Right atrium auricular region (tissue), 2 donors: ENCODE results near the gene SLC1A4. TPM values are rescaled to one million over a fixed set of nuclear protein-coding genes. Genes with fewer than 3 reads are reported as not detected.
"Not testable (repeated sequence)": the region's sequence is repeated elsewhere in the genome, so short reads cannot be mapped to it uniquely, and the experiment has no call there.

Source experiments
- DNase-seq: peaks from one replicate; pipeline ENCODE4 v3.0.0-alpha.2; 2019; ENCODE audit warnings: low spot score
- H3K27ac ChIP-seq, 2 donors: fragments of 200-600 bp; sonication (generic); 1 replicate in 1 of 2; 2 replicates in 1 of 2; pipeline ENCODE4 v1.5.1; 2016 to 2019
- H3K27me3 ChIP-seq, 2 donors: fragments of 200-600 bp; sonication (generic); one replicate each; pipeline versions ENCODE4 v1.5.1 to v1.6.0; 2017 to 2019
- H3K36me3 ChIP-seq: fragments of 200-600 bp; sonication (generic); one replicate; pipeline ENCODE4 v1.5.1; 2016
- H3K4me1 ChIP-seq, 2 donors: fragments of 200-600 bp; sonication (generic); one replicate each; pipeline versions ENCODE4 v1.5.1 to v1.6.0; 2017 to 2019
- H3K4me3 ChIP-seq, 2 donors: fragments of 200-600 bp; sonication (generic); 1 replicate in 1 of 2; 2 replicates in 1 of 2; pipeline ENCODE4 v1.5.1; 2017 to 2019; ENCODE audit warnings: mild to moderate bottlenecking in 1 of 2, moderate library complexity in 1 of 2
- H3K9me3 ChIP-seq, 2 donors: fragments of 200-600 bp; sonication (generic); one replicate each; pipeline ENCODE4 v1.5.1; 2019
- total RNA-seq, 2 donors: library from RNA; depleted of rRNA; stranded (reverse); fragments of >200 nt; gene quantifications; one replicate each; pipeline ENCODE4 v1.1.0, GENCODE V29; 2016
- TF ChIP-seq, protein P1 (sequence below), 2 donors: fragments of 200-600 bp; sonication (generic); IDR thresholded peaks; one replicate each; pipeline ENCODE4 v1.5.1; 2019; ENCODE audit warnings: antibody characterized with exemption in 2 of 2

The SLC1A4 gene
- total RNA-seq, 2 donors from 2014 or later = 2.2 to 6.0 TPM

DNA sequence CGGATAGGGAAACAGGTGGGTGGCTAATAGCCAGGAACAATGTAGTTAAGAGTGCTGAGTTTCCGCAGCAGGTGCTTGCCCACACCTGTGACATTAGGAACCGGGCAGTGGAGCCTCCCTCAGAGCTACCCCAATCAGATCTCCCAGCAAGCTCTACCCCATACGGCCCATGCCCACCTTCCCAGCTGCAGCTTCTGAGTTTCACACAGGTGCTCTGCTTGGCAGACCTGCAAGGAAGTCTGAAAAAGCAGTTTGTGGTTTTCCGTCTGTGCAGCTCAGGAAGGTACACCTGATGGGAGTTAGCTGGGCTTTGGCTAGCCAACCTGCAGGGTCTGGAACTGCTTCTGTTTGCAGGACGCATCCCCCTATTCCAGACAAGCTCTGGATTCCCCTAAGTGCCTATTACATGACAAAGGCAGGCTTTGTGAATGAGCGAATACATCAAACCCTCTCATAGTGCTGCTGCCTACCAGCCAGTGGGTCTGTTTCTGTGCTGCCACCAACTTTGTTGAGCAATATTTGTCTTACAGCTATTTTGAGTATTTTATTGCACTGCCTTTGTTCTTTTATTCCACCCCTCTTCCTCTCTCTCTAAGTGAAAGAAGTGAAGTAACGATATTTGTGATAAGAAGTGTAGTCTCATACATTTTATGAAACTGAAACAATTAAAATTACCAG lies 42.3 kb downstream of the SLC1A4 start:
- H3K36me3 ChIP-seq = no peaks in the 10 kb centered on the region
- H3K27me3 ChIP-seq = no peaks in the 10 kb centered on the region
- TF ChIP-seq, protein P1, sequence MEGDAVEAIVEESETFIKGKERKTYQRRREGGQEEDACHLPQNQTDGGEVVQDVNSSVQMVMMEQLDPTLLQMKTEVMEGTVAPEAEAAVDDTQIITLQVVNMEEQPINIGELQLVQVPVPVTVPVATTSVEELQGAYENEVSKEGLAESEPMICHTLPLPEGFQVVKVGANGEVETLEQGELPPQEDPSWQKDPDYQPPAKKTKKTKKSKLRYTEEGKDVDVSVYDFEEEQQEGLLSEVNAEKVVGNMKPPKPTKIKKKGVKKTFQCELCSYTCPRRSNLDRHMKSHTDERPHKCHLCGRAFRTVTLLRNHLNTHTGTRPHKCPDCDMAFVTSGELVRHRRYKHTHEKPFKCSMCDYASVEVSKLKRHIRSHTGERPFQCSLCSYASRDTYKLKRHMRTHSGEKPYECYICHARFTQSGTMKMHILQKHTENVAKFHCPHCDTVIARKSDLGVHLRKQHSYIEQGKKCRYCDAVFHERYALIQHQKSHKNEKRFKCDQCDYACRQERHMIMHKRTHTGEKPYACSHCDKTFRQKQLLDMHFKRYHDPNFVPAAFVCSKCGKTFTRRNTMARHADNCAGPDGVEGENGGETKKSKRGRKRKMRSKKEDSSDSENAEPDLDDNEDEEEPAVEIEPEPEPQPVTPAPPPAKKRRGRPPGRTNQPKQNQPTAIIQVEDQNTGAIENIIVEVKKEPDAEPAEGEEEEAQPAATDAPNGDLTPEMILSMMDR (IDR thresholded peaks at IDR 0.05) = no peak
- H3K4me3 ChIP-seq = no peak overlapping the region
- no peak overlapping the region for H3K27ac ChIP-seq
- DNase-seq = no peak
- peaks cover 0 to 15% of the 10 kb centered on the region in 2 donors for H3K4me1 ChIP-seq
- no peaks in the 10 kb centered on the region for H3K9me3 ChIP-seq

DNA sequence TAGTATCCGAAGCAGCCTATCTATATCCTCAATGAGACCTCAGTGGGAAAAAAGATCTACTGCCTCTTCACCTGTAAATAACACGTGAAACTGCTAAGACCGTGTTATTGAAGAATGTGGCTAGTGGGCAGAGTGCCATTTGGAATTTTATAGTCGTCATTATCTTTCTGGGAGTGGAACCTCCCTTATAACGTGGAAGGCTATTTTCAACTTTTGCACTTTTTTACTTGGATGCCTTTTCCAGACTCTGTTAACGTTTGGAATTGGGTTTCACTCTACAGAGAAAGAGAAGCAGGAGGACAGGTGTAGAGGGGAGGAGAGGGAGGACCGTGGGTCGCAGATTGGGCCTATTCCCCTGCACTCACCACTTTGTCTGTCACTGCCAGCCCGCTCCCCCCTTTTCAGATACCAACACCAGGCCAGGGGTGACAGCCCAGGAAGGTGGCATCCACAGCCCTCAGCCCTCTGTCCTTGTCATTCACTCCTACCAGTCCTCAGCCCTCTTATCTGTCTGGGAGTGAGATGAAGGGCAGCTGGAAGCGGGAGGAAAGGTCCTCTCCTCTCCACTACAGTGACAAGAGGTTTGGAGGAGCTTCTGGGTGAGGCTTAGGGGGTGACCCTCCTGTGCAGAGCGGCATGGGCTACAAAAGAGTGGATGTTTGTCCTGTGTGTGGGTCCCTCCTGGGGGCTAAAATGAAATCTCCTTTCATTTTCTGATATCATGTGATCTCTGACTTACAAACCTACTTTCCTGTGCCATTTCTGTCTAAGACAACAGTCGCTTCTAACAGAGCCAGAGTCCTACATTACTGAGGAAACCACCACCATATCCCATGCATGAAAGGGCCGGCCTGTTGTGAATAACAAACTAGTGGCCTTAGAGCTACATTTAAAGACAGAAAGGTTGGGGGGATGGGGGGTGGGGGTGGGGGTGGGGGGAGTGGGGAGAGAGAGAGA lies 43.1 kb downstream of the SLC1A4 start:
- TF ChIP-seq, protein P1 (IDR thresholded peaks at IDR 0.05) = no peak

DNA sequence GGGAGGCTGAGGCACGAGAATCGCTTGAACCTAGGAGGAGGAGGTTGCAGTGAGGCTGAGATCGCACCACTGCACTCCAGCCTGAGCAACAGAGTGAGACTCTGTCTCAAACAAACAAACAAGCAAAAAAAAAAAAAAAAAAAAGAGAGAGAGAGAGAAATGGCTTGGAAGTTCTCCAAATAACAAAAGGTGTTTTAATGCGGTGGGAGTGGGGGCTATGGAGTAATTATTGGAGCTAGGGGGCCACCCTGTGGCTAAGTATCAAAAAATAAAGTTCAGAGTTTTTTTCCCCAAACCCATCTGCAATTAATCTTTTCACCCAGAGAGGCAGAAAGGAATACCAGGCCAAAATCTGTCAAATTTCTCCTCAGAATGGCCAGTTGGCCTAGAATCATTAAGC lies 44.0 kb downstream of the SLC1A4 start:
- Histone ChIP-seq H3K4me1 (peaks cover 0 to 12% of the 10 kb centered on the region in 2 donors), H3K27me3 (no peaks in the 10 kb centered on the region), H3K36me3 (no peaks in the 10 kb centered on the region), H3K27ac (no peak overlapping the region), H3K9me3 (no peaks in the 10 kb centered on the region), H3K4me3 (no peak overlapping the region)
- TF ChIP-seq, protein P1 (IDR thresholded peaks at IDR 0.05) = no peak
- DNase-seq = no peak

More for the DNA sequence above, 43.1 kb downstream of the SLC1A4 start:
- Histone ChIP-seq H3K9me3 (no peaks in the 10 kb centered on the region), H3K4me3 (no peak overlapping the region), H3K27me3 (no peaks in the 10 kb centered on the region), H3K27ac (no peak overlapping the region), H3K4me1 (peaks cover 0 to 15% of the 10 kb centered on the region in 2 donors), H3K36me3 (no peaks in the 10 kb centered on the region)
- DNase-seq = no peak

DNA sequence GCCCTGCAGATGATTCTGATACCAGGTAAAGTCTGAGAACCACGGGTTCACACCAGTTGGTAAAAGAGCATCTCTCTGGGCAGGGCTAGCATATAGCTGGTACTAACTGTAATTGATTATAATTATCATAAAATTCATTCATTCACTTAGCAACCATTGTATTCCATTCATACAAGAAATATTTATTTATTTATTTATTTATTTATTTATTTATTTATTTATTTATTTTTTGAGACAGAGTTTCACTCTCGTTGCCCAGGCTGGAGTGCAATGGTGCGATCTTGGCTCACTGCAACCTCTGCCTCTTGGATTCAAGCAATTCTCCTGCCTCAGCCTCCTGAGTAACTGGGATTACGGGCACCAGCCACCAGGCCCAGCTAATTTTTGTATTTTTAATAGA lies 44.5 kb downstream of the SLC1A4 start:
- H3K9me3 ChIP-seq, H3K4me1 ChIP-seq, DNase-seq: not testable (repeated sequence)

DNA sequence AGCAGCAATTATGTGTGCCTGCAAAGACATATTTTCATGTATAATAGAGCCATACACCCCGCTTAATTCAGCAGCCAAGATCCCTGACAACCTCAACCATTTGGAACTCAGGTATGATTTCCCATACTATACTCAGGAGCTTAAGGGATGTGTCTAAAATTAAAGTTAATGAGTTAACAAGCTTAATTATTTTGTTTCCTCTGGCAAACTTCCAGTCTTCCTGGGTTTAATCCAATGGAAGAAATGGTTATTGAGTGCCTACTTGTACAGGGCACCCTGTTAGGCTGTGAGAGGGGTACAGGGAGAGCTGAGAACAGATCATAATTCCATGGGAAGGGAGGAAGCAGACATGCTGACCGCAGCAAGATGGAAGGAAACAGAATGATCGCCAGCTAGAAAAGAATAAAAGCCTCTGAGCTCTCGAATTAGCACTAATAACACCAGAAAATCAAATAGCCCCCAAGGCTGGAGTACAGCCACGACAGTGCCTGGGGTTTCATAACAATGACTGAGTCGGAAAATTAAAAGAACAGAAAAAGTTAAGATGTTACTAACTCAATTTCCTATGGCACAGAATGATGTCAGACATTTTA lies 46.2 kb downstream of the SLC1A4 start:
- Histone ChIP-seq H3K4me1 (peaks cover 0 to 9% of the 10 kb centered on the region in 2 donors), H3K36me3 (no peaks in the 10 kb centered on the region), H3K27me3 (no peaks in the 10 kb centered on the region), H3K9me3 (no peaks in the 10 kb centered on the region), H3K27ac (no peak overlapping the region), H3K4me3 (no peak overlapping the region)
- no peak for DNase-seq
- TF ChIP-seq, protein P1 (IDR thresholded peaks at IDR 0.05) = no peak

More for the DNA sequence above, 44.5 kb downstream of the SLC1A4 start:
- H3K4me3 ChIP-seq, H3K36me3 ChIP-seq, H3K27ac ChIP-seq, H3K27me3 ChIP-seq: not testable (repeated sequence)

DNA sequence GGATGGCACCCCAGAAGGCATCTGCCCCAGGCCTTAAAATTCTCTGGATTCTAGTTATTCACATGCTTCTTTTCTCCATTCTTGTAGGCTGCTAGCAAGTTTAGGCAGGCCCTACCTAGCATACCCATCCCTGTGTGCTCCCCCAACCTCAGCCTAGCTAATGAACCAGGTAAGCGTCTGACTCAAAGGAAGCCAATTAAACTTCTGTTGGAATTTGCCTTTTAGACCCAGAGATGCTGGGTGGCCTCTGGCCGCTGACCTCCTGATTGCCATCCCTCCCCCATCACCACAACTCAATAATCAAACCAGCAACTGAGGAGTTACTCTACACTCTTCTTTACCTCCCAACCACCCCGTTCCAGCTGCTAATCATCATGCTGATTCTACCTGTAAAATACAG lies 48.0 kb downstream of the SLC1A4 start:
- Histone ChIP-seq H3K4me1 (peaks cover 0 to 5% of the 10 kb centered on the region in 2 donors), H3K36me3 (no peaks in the 10 kb centered on the region), H3K27me3 (no peaks in the 10 kb centered on the region), H3K9me3 (no peaks in the 10 kb centered on the region), H3K4me3 (no peak overlapping the region), H3K27ac (no peak overlapping the region)
- TF ChIP-seq, protein P1 (IDR thresholded peaks at IDR 0.05) = no peak
- no peak for DNase-seq
